SK-MEL-5 (cell line): ENCODE measurements around the gene ERGIC1. TPM values are rescaled to one million over a fixed set of nuclear protein-coding genes. Genes with fewer than 3 reads are reported as not detected.

ENCODE experiments used
- DNase-seq: peaks from one replicate; pipeline ENCODE4 v3.0.0-alpha.2; 2016; ENCODE audit warnings: low read depth, low spot score
- in situ Hi-C: cut with HindIII; loops from 2 replicates; pipeline ENCODE4 v1.10.0; 2016; ENCODE audit warnings: low sequenced_read_pairs, high pct_unique_total_duplicates, low pct_unique_long_range_greater_than_20kb
- total RNA-seq: library from RNA; depleted of rRNA; stranded (reverse); fragments of >200 nt; shearing (Covaris generic); gene quantifications from 2 replicates; pipeline ENCODE4 v1.2.3, GENCODE V29; 2014

Gene ERGIC1
- total RNA-seq, 1 experiment from 2014 or later: 91.3 TPM

DNA sequence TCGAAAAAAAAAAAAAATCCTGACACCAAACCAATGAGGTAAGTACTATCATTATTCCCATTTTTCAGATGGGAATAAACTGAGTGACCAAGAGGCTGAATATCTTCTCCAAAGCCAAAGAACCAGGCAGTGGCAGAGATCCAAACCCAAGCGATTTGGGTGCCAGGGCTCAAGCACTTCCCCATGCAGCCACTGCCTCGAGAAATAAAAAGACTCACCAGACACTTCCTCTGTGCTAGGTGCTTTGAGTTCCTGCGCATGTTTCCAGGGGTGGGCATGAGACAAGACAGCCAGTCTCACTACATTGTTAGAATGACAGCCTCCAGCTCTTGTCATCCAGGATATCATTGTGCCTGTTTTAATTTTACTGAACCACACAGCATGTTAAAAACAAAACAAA, 122.9 kb downstream of the ERGIC1 start:
- in situ Hi-C loops: no loop called here
- DNase-seq: no peak

DNA sequence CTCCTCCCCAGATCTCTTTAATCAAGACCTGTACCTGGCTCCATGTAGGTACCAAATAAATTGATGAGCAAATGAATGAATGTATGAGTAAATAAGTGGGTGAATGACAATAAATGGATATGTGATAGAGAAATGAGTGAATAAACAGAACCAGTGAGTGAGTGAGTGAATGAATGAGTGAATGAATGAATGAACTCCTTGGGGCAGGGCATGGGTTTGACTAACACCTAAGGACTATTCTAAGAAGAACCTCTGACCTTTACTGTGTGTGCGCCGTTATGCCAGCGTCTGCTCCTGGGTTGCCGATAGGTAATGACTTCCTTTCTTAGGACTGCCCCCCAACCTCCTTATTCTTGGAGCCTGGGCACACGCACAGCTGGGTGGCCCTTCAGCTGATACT, 123.4 kb downstream of the ERGIC1 start:
- in situ Hi-C loops: no loop called here
- DNase-seq: no peak

DNA sequence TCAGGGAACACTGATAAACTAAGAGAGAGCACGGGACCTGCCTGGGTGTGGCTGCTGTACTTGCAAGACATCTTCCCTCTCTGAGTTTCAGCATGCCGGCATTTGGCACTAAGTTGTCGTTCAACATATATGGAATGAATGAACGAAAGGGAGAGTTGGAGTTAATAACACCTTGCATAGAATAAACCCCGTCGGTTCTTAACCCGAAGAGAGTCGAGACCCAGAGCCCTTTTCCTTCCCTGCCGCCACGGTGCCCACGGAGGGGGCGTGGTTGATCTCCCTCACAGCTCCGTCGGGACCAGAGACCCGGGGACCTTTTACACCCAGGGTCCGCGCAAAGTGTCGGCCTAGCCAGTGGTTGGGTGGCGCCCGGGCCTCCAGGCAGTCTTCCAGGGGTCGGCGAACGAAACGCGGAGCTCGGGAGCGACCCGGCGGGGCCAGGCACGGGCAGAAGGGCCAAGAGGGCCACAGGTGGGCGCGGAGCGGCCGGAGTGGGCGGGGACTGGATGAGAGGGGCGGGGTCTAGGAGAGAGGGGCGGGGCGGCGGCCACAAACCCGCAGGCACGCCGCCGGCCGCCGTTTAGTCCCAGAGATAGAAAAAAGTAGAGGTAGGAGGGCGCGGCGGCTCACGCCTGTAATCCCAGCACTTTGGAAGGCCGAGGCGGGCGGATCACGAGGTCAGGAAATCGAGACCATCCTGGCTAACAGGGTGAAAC, 124.4 kb downstream of the ERGIC1 start:
- peak; percentile 44 for DNase-seq
- in situ Hi-C loops: no loop called here

DNA sequence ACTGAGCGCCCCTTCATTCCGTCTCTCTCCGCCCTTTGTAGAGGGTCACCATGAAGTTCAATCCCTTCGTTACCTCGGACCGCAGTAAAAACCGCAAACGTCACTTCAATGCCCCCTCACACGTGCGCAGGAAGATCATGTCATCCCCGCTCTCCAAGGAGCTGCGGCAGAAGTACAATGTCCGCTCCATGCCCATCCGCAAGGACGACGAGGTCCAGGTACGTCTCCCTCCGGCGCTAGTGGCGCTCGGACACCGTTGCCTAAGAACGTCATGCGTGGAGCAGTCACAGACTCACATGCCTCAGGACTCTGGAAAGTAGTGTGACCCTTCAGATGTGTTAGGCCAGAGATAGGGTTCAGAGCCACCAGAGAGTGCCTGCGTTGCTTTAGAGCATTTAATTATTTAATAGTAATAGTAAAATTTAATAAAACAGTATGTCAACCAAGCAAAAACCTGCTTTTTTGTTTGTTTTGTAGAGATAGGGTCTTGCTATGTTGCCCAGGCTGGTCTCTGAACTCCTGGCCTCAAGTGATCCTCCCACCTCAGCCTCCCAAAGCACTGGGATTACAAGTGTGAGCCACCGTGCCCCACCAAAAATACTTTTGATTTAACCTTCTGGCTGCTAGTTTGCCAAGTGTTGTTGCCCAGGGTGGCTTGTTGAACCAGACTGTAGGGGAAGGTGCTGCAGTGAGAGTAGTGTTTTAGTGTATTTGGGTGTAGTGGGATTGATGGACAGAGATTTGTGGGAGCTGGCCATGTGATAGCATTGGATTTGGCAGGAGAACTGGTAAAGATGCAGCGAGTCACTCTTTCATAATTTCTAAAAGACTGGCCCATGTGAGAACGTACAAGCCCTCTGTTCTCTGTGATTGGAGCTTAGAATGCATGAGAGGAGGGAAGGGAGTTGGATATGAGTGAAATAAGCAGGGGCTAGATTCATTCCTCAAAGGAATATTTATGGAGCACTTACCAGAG, 126.1 kb downstream of the ERGIC1 start:
- DNase-seq: no peak
- in situ Hi-C loops: no loop called here

DNA sequence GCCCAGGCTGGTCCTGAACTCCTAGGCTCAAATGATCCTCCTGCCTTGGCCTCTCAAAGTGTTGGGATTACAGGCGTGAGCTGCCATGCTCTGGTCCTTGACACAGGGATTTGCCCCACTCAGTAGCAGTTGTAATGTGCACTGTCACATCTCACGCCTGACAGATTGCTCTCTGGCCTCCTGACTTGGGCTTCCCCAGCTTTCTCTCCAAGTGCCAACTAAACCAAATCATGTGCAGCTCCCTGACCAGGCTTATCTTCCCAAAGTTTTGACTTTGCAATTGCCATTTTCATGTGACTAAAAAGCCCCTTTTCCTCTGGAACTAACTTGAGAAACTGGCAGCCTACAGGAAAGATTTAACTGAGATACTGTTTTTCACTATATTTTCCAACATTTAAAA, 135.9 kb downstream of the ERGIC1 start:
- in situ Hi-C loops: no loop called here
- DNase-seq: no peak

DNA sequence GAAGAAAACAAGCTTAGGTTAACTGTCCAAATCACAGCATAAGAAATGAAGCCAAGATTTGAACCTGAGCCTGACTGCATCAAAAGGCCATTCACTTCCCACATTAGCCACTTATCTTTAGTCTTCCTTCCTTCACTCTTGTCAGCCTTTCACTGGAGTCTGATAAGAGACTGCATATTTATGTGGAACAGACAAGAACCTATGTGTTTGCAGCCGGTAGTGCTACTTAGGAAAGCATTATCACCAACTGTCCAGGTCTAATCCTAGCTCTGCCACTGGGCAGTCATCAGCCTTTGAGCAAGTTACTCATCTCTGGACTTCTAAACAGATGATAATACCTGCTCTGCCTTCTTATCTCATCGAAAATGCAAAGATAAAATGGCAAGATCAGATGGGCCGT, 137.4 kb downstream of the ERGIC1 start:
- in situ Hi-C loops: no loop called here
- no peak for DNase-seq

DNA sequence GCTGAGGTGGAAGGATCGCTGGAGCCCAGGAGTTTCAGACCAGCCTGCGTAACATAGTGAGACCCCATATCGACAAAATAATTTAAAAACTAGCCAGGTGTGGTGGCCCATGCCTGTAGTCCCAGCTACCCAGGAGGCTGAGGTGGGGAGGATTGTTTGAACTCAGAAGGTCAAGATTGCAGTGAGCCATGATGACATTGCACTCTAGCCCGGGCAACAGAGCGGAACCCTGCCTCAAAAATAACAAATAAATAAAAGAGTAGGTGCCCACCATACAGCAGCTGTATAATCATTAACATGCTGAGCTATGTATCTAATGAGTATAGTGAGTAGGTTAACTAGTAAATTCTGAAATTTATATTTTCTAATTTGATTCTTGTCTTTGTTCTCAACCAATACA, 138.5 kb downstream of the ERGIC1 start:
- in situ Hi-C loops: no loop called here
- DNase-seq: no peak

DNA sequence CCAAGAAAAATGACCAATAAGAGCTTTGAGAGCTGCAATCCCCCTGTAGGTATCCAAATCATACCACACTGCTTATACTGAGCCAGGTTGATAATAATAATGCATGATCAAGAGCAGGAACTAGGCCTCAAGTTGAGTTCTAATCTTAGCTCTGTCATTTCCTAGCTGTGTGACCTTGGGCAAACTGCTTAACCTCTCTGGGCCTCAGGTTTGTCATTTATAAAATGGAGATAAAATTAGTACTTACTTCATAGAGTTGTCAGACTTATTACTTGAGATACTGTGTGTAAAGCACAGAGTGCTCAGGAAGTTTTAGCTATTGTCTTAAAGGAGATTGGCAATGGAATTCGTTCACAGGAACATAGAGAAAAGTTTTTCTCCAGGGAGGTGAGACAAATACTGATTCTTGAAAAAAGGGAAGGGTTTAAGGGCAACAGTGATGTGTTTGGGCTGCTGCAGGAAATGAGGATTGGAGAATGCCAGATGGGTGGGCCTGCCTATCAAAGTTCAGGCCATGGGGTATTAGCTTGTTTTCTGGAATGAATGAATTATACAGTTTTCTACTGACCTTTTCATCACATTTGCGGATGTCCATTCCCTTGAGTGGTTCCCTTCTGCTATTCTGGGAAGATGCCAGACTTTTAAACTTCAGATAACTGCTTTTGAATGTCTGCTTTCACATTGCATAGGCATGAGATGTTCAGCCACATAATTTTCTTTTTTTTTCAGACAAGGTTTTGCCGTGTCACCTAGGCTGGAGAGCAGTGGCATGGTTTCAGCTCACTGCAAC, 139.3 kb downstream of the ERGIC1 start:
- in situ Hi-C loops: no loop called here
- DNase-seq: peak; percentile 74

DNA sequence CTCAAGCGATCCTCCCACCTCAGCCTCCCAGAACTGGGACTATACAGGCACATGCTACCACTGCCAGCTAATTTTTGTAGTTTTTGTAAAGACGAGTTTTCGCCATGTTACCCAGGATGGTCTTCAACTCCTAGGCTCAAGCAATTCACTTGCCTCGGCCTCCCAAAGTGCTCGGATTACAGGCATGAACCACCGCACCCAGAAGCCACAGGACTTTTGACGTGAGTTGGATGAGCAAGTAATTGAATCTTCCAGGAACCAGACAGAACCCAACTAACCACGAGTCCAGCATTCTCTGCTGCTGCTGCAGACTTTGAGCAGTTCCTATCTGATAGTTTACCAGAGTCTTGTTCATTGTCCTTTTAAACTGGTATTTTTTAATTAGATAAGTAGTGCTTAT, 139.9 kb downstream of the ERGIC1 start:
- in situ Hi-C loops: no loop called here
- no peak for DNase-seq

DNA sequence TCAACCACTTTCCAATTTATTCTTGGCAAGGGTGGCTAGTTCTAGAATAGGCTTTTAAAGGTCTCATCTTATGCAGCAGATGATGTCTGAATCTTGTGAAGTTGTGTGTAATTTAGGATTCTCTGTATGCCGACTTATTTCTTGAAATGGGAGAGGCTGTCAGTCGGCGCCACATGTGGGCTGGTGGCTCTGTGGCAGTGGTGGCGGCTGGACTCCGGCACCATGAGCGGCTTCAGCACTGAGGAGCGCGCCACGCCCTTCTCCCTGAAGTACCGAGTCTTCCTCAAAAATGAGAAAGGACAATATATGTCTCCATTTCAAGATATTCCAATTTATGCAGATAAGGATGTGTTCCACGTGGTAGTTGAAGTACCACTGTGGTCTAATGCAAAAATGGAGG, 141.2 kb downstream of the ERGIC1 start:
- in situ Hi-C loops: no loop called here
- no peak for DNase-seq

DNA sequence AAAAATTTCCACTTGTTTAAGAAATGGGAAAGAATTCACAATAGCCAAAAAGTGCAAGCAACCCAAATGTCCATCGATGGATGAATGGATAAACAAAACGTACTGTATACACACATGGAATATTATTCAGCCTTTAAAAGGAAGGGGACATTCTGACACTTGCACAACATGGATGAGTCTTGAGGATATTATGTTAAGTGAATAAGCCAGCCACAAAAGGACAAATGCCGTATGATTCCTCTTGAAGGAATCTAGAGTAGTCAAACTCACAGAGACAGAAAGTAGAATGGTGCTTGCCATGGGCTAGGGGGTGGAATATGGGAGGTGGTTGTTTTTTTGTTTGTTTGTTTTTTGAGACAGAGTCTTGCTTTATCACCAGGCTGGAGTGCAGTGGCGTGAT, 145.7 kb downstream of the ERGIC1 start:
- DNase-seq: no peak
- in situ Hi-C loops: no loop called here

DNA sequence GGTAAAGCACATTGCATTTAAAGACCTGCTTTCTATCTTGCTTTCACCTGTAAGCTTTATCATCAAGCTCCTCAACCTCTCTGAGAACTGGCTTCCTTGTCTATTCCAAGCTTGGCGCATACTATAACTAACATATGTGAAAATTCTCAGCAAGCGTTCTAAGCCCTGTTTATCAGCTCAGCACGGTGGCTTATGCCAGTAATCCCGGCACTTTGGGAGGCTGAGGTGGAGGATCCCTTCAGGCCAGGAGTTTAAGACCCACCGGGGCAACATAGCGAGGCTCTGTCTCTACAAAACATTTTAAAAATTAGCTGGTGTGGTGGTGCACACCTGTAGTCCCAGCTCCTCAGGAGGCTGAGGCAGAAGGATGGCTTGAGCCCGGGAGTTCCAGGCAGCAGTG, 147.9 kb downstream of the ERGIC1 start:
- in situ Hi-C loops: no loop called here
- DNase-seq: no peak

DNA sequence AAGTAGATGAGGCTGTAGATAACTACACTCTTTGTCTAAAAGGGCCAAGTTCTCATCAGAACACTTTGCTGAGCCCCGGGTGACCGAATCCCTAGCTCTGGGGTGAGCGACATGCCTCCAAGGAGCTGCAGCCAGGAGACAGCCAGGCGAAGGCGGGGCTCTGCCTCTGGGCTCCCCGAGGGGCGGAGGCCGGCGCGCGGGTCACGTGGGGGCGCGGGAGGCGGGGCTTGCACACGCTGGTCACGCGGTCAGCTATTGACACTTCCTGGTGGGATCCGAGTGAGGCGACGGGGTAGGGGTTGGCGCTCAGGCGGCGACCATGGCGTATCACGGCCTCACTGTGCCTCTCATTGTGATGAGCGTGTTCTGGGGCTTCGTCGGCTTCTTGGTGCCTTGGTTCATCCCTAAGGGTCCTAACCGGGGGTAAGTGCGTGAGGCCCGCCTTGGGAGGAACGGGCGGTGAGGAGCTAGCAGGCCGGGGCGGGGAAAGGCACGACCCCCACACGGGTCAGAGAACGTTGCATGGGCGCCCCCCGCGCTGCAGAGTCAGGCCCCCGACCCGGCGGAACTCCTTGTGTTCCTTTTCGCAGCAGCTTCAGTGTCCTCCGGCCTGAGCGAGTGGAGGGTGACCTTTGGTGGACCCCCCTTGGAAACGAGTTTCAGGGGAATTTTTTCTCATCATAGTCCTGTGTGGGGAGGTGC, 149.6 kb downstream of the ERGIC1 start, which contains the start of gene ATP6V0E1:
TSS of gene ATP6V0E1 (plus strand) at position 230 of the 702 bp plus-strand sequence. CDS start at position 320, 90 bp downstream.
- in situ Hi-C loops: no loop called here
- peak; percentile 94 for DNase-seq

DNA sequence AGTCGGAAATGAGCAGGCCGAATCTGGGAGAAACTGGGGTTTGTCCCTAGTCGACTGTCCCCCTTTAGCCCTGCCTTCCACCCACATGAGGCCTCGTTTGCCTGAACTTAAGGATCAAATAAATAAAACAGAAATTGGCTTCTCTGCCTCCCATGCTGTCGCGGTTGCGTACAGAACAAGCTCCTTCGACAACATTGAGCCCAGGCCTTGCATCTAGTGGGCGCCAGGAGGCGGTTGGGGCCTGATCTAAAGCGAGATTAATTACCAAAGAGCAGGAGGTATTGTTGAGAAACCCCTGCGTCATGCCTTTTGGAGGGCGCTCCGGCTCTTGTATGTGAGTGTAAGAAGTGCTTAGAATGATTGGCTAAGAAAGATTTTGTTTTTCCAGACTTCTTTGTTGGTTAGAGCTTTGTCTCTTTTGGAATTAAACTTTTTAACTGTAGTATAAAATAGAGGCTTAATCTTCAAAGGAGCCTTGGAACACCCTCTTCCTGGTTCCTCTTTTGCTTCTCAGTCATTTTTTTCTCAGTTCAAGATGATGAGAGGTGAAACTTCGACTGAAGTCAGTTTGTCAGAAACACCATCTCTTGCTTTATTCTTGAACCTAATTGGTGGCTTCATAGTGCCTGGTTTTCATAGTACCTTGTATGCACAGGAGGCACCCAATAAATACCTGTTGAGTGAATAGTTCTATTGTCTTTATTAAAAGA, 150.3 kb downstream of the ERGIC1 start:
- DNase-seq: peak; percentile 76
- in situ Hi-C loops: no loop called here

DNA sequence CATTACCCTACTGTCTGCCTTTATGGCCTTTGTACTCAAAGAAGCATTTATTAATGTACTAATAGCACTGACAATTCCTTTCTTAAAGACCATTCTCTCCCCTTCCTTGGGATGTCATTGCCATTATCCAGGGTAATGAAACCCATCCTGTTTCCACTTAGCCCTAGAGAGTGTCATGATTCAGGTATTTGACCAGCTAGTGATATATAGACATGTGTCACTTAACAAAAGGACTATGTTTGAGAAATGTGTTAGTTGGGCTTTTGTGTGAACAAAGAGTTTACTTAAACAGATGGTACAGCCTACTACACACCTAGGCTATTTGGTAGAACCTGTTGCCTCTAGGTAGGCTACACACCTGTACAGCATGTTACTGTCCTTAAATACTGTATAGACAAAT, 151.5 kb downstream of the ERGIC1 start:
- peak; percentile 8 for DNase-seq
- in situ Hi-C loops: no loop called here

DNA sequence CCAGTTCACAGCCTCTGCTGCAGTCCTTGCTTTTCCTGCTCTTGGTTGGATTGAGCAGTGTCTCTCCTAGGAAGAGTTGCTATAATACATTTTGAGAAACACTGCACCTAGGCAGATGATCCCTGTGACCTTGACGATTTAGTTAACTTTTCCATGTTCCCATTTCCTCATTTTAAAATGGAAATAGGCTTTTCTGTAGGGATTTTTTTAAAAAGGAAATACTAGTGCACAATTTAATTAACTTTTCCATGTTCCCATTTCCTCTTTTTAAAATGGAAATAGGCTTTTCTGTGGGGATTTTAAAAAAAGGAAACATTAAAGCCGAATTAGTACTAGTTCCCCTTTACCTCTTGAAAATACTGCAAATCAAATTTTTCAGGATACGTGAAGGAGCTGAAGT, 154.2 kb downstream of the ERGIC1 start:
- no peak for DNase-seq
- in situ Hi-C loops: no loop called here

DNA sequence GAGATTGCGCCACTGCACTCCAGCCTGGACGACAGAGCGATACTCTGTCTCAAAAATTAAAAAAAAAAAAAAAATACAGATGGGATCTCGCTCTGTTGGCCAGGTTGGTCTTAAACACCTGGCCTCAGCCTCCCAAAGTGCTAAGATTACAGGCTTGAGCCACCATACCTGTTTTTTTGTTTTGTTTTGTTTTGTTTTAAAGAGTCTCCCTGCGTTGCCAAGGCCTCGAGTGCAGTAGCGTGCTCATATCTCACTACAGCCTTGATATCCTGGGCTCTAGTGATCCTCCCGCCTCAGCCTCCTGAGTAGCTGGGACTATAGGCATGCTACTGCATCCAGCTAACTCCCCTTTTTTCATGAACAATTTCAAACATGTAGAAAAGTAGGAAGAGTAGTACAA, 156.7 kb downstream of the ERGIC1 start:
- in situ Hi-C loops: no loop called here

More for the DNA sequence above, 156.7 kb downstream of the ERGIC1 start:
- no peak for DNase-seq
